Stomach (tissue), 4 donors: Measurements from ENCODE around the gene ARL6.

Experiments used
- POLR2A ChIP-seq, 4 donors: fragments of 450-650 bp; IDR thresholded peaks; one replicate each; pipeline ENCODE4 v1.6.1; 2016; ENCODE audit warnings: antibody characterized with exemption in 4 of 4, control low read depth in 2 of 4, mild to moderate bottlenecking in 1 of 4, moderate library complexity in 1 of 4
- POLR2AphosphoS5 ChIP-seq, 3 donors: sonication (generic); formaldehyde crosslinking; IDR thresholded peaks; one replicate each; pipeline ENCODE4 v1.6.1; 2016; ENCODE audit warnings: antibody characterized with exemption in 3 of 3
- TF ChIP-seq, protein P1 (sequence below), 7 experiments: fragments of 450-650 bp in 4 of 7; fragments of 200-600 bp in 3 of 7; sonication (generic) in 3 of 7; IDR thresholded peaks; one replicate each; pipeline ENCODE4 v1.5.1; 2016 to 2019; ENCODE audit warnings: antibody characterized with exemption in 7 of 7, control low read depth in 2 of 7, mild to moderate bottlenecking in 1 of 7

DNA sequence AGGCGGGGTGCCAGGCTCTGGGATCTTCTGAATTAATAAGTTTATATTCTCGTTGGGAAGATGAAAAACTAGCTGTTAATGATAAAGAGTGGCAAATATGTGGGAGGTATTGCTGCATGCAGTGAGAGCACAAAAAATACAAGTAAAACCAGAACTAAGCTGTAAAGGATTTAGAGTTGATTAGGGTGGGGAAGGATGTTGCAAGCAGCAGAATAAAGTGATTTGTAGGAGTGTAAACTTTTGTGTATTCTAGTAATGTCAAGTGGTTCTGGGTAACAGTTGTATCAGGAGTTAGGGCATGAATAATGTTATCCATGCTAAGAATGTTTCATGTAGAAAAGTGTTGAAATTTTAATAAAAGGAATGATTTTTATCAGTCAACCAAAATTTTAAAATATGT is 75.4 kb downstream of the ARL6 start:
- TF ChIP-seq, protein P1, sequence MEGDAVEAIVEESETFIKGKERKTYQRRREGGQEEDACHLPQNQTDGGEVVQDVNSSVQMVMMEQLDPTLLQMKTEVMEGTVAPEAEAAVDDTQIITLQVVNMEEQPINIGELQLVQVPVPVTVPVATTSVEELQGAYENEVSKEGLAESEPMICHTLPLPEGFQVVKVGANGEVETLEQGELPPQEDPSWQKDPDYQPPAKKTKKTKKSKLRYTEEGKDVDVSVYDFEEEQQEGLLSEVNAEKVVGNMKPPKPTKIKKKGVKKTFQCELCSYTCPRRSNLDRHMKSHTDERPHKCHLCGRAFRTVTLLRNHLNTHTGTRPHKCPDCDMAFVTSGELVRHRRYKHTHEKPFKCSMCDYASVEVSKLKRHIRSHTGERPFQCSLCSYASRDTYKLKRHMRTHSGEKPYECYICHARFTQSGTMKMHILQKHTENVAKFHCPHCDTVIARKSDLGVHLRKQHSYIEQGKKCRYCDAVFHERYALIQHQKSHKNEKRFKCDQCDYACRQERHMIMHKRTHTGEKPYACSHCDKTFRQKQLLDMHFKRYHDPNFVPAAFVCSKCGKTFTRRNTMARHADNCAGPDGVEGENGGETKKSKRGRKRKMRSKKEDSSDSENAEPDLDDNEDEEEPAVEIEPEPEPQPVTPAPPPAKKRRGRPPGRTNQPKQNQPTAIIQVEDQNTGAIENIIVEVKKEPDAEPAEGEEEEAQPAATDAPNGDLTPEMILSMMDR (IDR thresholded peaks at IDR 0.05), result no peak
- TF ChIP-seq POLR2A (IDR thresholded peaks at IDR 0.05) (no peak), POLR2AphosphoS5 (IDR thresholded peaks at IDR 0.05) (no peak)
